WI38 (cell line): ENCODE data around the gene RPS6KA2.

Experiments
- H3K4me3 ChIP-seq: 2 replicates; pipeline ENCODE4 v1.5.1; 2011; ENCODE audit warnings: low read depth, mild to moderate bottlenecking, control low read depth, low read length
- CTCF ChIP-seq: IDR thresholded peaks from 2 replicates; pipeline ENCODE4 v1.5.1; 2012; ENCODE audit warnings: low read depth, mild to moderate bottlenecking, control low read depth, low read length

RPS6KA2 gene

GRCh38 chr6:166382933-166383801 is 243.9 kb downstream of the RPS6KA2 start, which contains the start of gene MPC1:
TSS of gene MPC1 (minus strand) at chr6:166382940. CDS start at chr6:166382876, 64 bp downstream.
- no peak for TF ChIP-seq CTCF
- H3K4me3 ChIP-seq = peak within 1 kb of the TSS; percentile 79

- no peak for TF ChIP-seq CTCF
- H3K4me3 ChIP-seq = peak overlapping the region; percentile 79
These were observed 244.5 kb downstream of the RPS6KA2 start for GRCh38 chr6:166382500-166382932.

GRCh38 chr6:166381733-166382499 is 245.1 kb downstream of the RPS6KA2 start:
- peak; percentile 60 for TF ChIP-seq CTCF
- H3K4me3 ChIP-seq = peak overlapping the region; percentile 79

GRCh38 chr6:166381381-166381732 is 245.7 kb downstream of the RPS6KA2 start:
- peak overlapping the region; percentile 79 for H3K4me3 ChIP-seq
- TF ChIP-seq CTCF = no peak

- TF ChIP-seq CTCF = no peak
- H3K4me3 ChIP-seq = no peak overlapping the region
These were observed 247.3 kb downstream of the RPS6KA2 start for GRCh38 chr6:166379800-166380199.

GRCh38 chr6:166379103-166379586 is 247.9 kb downstream of the RPS6KA2 start:
- H3K4me3 ChIP-seq = no peak overlapping the region
- TF ChIP-seq CTCF = no peak

GRCh38 chr6:166377721-166378120 is 249.3 kb downstream of the RPS6KA2 start:
- TF ChIP-seq CTCF = no peak
- no peak overlapping the region for H3K4me3 ChIP-seq
